HG02610 (cell line): Measurements from ENCODE around the gene AP3D1.
"Not testable (repeated sequence)": the region's sequence is repeated elsewhere in the genome, so short reads cannot be mapped to it uniquely, and the experiment has no call there.

ENCODE experiments used
- ATAC-seq: cut with Tn5 transposase; IDR thresholded peaks from one replicate; pipeline ENCODE4 v1.9.1; 2021; ENCODE audit warnings: mild to moderate bottlenecking, moderate library complexity; ENCODE audit not compliant: unreplicated experiment

The AP3D1 gene

GRCh38 chr19:2157452-2157851 lies 6.1 kb upstream of the AP3D1 start:
- no peak for ATAC-seq

GRCh38 chr19:2154587-2155075 lies 3.3 kb upstream of the AP3D1 start:
- ATAC-seq: no peak

- ATAC-seq: peak; percentile 6
Observed at GRCh38 chr19:2150794-2151338, 500 bp downstream of the AP3D1 start.

- ATAC-seq: no peak
Observed at GRCh38 chr19:2149980-2150793, 1.2 kb downstream of the AP3D1 start.

DNA sequence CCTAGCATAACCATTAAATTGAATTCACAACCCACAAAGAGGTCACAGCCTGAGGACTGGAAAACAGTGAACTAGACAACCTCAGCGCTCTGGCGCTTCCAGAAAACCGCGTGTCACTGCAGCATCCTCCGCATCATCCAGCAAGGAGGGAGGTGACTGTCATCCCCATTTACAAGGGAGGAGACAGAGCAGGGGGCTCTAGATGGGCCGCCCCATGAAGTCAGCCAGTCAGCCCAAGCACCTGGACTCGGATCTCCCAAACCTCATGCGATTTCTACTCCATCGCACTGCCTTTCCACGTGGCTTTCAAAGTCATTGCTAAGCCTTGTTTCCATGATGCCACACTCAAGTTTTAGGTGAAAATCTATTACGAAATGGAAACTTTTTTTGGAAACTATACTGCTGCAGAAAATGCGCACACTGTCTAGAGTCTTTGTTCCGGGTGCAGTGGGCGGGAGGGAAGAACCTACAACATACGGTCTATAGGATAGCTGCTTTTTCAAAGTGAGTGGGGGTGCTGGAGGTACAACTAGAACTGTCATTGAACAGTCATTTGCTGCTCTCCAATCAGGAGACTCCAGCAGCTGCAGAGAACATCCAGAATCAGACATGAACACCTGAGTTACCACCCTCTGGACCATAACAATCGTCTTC lies 2.8 kb downstream of the AP3D1 start:
- ATAC-seq: no peak

DNA sequence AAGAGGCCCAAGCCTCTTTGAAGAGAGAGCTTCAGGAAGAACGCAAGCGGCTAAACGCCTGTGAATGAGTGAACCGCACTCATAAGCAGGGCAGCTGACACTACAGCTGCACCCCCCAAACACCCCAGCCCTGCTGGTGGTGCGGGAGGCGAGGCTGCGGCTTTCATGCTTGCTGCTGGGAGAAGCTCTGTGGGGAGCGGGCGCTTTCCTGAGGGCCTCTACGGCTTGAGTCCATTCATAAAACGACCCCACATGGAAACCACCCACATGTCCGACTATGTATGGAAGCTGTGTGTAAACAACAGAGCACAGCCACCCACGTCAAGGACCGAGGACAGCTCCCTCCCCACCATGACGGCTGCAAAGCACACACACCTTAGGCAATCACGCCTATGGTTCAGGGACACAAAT lies 5.5 kb downstream of the AP3D1 start:
- ATAC-seq: no peak

DNA sequence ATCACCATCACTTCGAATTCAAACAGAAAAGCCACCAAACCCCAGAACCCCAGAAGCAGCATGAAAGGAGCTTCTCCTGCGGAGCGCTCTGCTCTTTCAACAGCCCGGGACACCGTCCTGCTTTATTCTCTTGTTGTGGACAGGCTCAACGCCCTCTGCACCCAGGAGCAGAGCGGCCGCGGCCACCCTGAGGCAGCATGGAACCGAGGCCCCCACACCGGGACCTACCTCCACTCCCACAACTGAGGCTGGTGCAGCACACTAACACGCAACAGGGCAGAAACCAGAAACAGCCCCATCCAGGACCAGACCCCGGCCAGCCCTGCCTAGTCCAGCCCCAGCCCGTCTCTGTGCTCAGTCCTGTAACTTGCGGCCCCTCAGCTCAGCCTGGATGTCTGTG lies 7.2 kb downstream of the AP3D1 start:
- ATAC-seq: no peak

DNA sequence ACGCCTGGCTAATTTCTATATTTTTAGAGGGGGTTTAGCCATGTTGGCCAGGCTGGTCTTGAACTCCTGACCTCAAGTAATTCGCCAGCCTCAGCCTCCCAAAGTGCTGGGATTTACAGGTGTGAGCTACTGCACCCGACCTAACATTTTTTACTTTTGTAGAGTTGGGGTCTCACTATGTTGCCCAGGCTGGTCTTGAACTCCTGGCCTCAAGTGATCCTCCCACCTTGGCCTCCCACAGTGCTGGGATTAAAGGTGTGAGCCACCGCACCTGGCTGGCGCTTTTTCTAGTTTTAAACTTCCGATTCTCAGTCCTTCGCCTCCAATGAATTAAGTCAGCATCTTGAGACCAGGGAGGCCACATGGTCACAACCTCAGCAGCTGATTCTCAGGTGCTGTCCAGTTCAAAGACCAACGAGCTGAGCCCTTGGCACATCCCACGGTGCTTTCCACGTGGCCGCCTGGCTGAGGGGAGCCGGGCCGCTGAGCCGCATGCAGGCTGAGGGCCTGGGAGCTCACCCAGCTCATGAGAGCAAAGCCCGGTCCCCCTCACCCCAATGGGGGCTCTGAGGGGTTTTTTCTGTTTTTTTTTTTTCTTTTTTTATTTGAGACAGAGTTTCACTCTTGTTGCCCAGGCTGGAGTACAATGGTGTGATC lies 9.1 kb downstream of the AP3D1 start:
- no peak for ATAC-seq

GRCh38 chr19:2140138-2140569 lies 11.2 kb downstream of the AP3D1 start:
- ATAC-seq: no peak

GRCh38 chr19:2139385-2140137 lies 11.8 kb downstream of the AP3D1 start:
- ATAC-seq: no peak

GRCh38 chr19:2138061-2138728 lies 13.2 kb downstream of the AP3D1 start:
- ATAC-seq: no peak

GRCh38 chr19:2136796-2137195 lies 14.6 kb downstream of the AP3D1 start:
- ATAC-seq: no peak

GRCh38 chr19:2135474-2136402 lies 15.6 kb downstream of the AP3D1 start:
- no peak for ATAC-seq

- no peak for ATAC-seq
Observed at GRCh38 chr19:2132731-2133490, 18.5 kb downstream of the AP3D1 start.

- no peak for ATAC-seq
Observed at GRCh38 chr19:2132191-2132590, 19.2 kb downstream of the AP3D1 start.

DNA sequence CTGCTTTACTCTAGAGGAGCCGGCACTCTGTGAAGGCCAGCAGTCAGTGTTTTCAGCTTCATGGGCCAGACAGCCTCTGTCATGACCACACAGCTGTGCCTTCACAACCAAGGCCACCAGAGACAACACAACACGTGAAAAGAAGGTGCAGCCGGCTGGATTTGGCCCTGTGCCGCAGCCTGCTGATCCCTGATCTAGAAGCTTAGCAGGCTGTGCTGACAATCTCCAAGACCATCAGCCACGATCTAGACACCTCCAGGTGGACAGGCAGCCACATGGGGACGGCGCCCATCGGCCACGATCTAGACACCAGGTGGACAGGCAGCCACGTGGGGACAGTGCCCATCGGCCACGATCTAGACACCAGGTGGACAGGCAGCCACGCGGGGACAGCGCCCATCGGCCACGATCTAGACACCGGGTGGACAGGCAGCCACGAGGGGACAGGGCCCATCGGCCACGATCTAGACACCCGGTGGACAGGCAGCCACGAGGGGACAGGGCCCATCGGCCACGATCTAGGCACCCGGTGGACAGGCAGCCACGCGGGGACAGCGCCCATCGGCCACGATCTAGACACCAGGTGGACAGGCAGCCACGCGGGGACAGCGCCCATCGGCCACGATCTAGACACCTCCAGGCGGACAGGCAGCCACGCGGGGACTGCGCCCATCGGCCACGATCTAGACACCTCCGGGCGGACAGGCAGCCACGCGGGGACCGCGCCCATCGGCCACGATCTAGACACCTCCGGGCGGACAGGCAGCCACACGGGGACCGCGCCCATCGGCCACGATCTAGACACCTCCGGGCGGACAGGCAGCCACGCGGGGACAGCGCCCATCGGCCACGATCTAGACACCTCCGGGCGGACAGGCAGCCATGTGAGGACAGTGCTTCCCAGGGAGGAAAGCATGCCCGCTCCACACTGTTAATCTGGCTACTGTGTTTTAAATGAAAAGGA lies 20.1 kb downstream of the AP3D1 start:
- ATAC-seq: not testable (repeated sequence)
